Panc1 (cell line): ENCODE measurements around the gene SRSF4.

Source experiments
- CTCF ChIP-seq: fragments of 450-650 bp; IDR thresholded peaks from 2 replicates; pipeline ENCODE4 v1.5.1; 2017; ENCODE audit warnings: mild to moderate bottlenecking
- SIN3A ChIP-seq: IDR thresholded peaks from 2 replicates; pipeline ENCODE4 v1.6.1; 2012; ENCODE audit warnings: low read depth, mild to moderate bottlenecking, low read length, moderate library complexity, borderline replicate concordance; ENCODE audit not compliant: insufficient read depth
- TCF7L2 ChIP-seq: IDR thresholded peaks from 2 replicates; pipeline ENCODE4 v1.6.1; 2011; ENCODE audit warnings: mild to moderate bottlenecking, low read depth, low read length, inconsistent platforms

- TF ChIP-seq CTCF (peak; percentile 54), TCF7L2 (0 out of 2 replicates have a peak, but pooled peaks have one; percentile 25), SIN3A (peak; percentile 92)
Measured at GRCh38 chr1:29230553-29231378, 49.1 kb upstream of the SRSF4 start, which contains the start of gene MECR.
